ENCODE data around the gene S1PR4. TPM values are rescaled to one million over a fixed set of nuclear protein-coding genes. Genes with fewer than 3 reads are reported as not detected.

S1PR4 gene
- total and polyA plus RNA-seq, 2 of the 8 experiments (the other 6 are each of a cell fraction or from before 2014, with no cell fraction given): not detected

- TF ChIP-seq, protein P1, sequence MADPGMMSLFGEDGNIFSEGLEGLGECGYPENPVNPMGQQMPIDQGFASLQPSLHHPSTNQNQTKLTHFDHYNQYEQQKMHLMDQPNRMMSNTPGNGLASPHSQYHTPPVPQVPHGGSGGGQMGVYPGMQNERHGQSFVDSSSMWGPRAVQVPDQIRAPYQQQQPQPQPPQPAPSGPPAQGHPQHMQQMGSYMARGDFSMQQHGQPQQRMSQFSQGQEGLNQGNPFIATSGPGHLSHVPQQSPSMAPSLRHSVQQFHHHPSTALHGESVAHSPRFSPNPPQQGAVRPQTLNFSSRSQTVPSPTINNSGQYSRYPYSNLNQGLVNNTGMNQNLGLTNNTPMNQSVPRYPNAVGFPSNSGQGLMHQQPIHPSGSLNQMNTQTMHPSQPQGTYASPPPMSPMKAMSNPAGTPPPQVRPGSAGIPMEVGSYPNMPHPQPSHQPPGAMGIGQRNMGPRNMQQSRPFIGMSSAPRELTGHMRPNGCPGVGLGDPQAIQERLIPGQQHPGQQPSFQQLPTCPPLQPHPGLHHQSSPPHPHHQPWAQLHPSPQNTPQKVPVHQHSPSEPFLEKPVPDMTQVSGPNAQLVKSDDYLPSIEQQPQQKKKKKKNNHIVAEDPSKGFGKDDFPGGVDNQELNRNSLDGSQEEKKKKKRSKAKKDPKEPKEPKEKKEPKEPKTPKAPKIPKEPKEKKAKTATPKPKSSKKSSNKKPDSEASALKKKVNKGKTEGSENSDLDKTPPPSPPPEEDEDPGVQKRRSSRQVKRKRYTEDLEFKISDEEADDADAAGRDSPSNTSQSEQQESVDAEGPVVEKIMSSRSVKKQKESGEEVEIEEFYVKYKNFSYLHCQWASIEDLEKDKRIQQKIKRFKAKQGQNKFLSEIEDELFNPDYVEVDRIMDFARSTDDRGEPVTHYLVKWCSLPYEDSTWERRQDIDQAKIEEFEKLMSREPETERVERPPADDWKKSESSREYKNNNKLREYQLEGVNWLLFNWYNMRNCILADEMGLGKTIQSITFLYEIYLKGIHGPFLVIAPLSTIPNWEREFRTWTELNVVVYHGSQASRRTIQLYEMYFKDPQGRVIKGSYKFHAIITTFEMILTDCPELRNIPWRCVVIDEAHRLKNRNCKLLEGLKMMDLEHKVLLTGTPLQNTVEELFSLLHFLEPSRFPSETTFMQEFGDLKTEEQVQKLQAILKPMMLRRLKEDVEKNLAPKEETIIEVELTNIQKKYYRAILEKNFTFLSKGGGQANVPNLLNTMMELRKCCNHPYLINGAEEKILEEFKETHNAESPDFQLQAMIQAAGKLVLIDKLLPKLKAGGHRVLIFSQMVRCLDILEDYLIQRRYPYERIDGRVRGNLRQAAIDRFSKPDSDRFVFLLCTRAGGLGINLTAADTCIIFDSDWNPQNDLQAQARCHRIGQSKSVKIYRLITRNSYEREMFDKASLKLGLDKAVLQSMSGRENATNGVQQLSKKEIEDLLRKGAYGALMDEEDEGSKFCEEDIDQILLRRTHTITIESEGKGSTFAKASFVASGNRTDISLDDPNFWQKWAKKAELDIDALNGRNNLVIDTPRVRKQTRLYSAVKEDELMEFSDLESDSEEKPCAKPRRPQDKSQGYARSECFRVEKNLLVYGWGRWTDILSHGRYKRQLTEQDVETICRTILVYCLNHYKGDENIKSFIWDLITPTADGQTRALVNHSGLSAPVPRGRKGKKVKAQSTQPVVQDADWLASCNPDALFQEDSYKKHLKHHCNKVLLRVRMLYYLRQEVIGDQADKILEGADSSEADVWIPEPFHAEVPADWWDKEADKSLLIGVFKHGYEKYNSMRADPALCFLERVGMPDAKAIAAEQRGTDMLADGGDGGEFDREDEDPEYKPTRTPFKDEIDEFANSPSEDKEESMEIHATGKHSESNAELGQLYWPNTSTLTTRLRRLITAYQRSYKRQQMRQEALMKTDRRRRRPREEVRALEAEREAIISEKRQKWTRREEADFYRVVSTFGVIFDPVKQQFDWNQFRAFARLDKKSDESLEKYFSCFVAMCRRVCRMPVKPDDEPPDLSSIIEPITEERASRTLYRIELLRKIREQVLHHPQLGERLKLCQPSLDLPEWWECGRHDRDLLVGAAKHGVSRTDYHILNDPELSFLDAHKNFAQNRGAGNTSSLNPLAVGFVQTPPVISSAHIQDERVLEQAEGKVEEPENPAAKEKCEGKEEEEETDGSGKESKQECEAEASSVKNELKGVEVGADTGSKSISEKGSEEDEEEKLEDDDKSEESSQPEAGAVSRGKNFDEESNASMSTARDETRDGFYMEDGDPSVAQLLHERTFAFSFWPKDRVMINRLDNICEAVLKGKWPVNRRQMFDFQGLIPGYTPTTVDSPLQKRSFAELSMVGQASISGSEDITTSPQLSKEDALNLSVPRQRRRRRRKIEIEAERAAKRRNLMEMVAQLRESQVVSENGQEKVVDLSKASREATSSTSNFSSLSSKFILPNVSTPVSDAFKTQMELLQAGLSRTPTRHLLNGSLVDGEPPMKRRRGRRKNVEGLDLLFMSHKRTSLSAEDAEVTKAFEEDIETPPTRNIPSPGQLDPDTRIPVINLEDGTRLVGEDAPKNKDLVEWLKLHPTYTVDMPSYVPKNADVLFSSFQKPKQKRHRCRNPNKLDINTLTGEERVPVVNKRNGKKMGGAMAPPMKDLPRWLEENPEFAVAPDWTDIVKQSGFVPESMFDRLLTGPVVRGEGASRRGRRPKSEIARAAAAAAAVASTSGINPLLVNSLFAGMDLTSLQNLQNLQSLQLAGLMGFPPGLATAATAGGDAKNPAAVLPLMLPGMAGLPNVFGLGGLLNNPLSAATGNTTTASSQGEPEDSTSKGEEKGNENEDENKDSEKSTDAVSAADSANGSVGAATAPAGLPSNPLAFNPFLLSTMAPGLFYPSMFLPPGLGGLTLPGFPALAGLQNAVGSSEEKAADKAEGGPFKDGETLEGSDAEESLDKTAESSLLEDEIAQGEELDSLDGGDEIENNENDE (IDR thresholded peaks at IDR 0.05; ENCODE audit: insufficient replicate concordance, low read length): no peak
- TF ChIP-seq YY1 (IDR thresholded peaks at IDR 0.05; ENCODE audit: low read depth, low read length) (no peak), POLR2A (IDR thresholded peaks at IDR 0.05; ENCODE audit: control extremely low read depth in 1 of 2, low read depth in 2 of 2, low read length in 2 of 2) (no peak), CREB1 (IDR thresholded peaks at IDR 0.05) (no peak), BACH1 (IDR thresholded peaks at IDR 0.05; ENCODE audit: low read length) (no peak), SAP30 (IDR thresholded peaks at IDR 0.05; ENCODE audit: insufficient read depth, insufficient replicate concordance, low read length) (no peak), CHD1 (IDR thresholded peaks at IDR 0.05; ENCODE audit: low read depth, low read length) (no peak), SP2 (IDR thresholded peaks at IDR 0.05; ENCODE audit: low read length) (no peak), NRF1 (IDR thresholded peaks at IDR 0.05; ENCODE audit: low read depth, low read length) (no peak), CEBPB (IDR thresholded peaks at IDR 0.05; ENCODE audit: low read depth, low read length) (no peak), BCL11A (IDR thresholded peaks at IDR 0.05; ENCODE audit: low read depth in 2 of 2, low read length in 2 of 2) (no peak)
- TF ChIP-seq, protein P2, sequence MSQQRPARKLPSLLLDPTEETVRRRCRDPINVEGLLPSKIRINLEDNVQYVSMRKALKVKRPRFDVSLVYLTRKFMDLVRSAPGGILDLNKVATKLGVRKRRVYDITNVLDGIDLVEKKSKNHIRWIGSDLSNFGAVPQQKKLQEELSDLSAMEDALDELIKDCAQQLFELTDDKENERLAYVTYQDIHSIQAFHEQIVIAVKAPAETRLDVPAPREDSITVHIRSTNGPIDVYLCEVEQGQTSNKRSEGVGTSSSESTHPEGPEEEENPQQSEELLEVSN (IDR thresholded peaks at IDR 0.05): no peak
These were observed 13.7 kb downstream of the S1PR4 start (continued) for GRCh38 chr19:3192228-3192635.
